Measurements from ENCODE around the gene TTC21B. TPM values are rescaled to one million over a fixed set of nuclear protein-coding genes. Genes with fewer than 3 reads are reported as not detected.

Gene TTC21B
- 10 to 100 TPM; 45.3 to 56.8 TPM for total RNA-seq

GRCh38 chr2:165953655-165954606 is at the start of gene TTC21B:
TSS of gene TTC21B (minus strand) at chr2:165953776. CDS start at chr2:165953705, 71 bp downstream.

Other genes starting within 250 kb of the TTC21B start
- gene GALNT3, start 159.5 kb downstream of the TTC21B start, total RNA-seq, result 10 to 100 TPM; 44.0 to 53.0 TPM
- gene SCN1A, start 174.2 kb upstream of the TTC21B start, total RNA-seq, result under 1 TPM in 1 of 2 donors, not detected in 1; under 0.01 TPM

Data from melanocyte of skin (primary cell).